HAP-1 (cell line): ENCODE results near the gene GLA.

Source experiments
- DNase-seq, 2 experiments: peaks; one replicate each; pipeline ENCODE4 v3.0.0-alpha.2; 2016 to 2020; ENCODE audit warnings: low spot score in 2 of 2
- H3K27me3 ChIP-seq: fragments of 250-450 bp; sonication (Bioruptor Pico); 2 replicates; pipeline ENCODE4 v1.5.1; 2020; ENCODE audit warnings: low read depth, mild to moderate bottlenecking, moderate library complexity
- H3K36me3 ChIP-seq: fragments of 250-450 bp; sonication (Bioruptor Pico); replicated peaks from 2 replicates; pipeline ENCODE4 v1.5.1; 2020; ENCODE audit warnings: mild to moderate bottlenecking
- H3K4me1 ChIP-seq: fragments of 250-450 bp; sonication (Bioruptor Pico); 2 replicates; pipeline ENCODE4 v1.5.1; 2020; ENCODE audit warnings: mild to moderate bottlenecking
- H3K4me3 ChIP-seq: fragments of 250-450 bp; sonication (Bioruptor Pico); 2 replicates; pipeline ENCODE4 v1.5.1; 2020; ENCODE audit warnings: mild to moderate bottlenecking, moderate library complexity
- H3K9me3 ChIP-seq: fragments of 250-450 bp; sonication (Bioruptor Pico); 2 replicates; pipeline ENCODE4 v1.5.1; 2020; ENCODE audit warnings: mild to moderate bottlenecking, moderate library complexity
- in situ Hi-C: fragments of 300-500 bp; cut with MboI; formaldehyde crosslinking; loops from 3 replicates; pipeline ENCODE4 v1.14.3; 2020; ENCODE audit warnings: low sequenced_read_pairs, inconsistent platforms, mixed read lengths

Gene GLA

GRCh38 chrX:101390664-101391525, 16.8 kb downstream of the GLA start, which contains the start of gene RPL36A:
Gene RPL36A (plus strand): TSS chrX:101391011. CDS start chrX:101391044, 33 bp downstream.
- peaks cover 46% of the 10 kb centered on the region for H3K36me3 ChIP-seq
- in situ Hi-C loops, result loop anchor here (5.0 kb wide), 1 partner anchor 39 kb away; no protein-coding TSS in a partner anchor
- H3K4me3 ChIP-seq, result peak within 1 kb of the TSS; percentile 75
- peaks cover 21% of the 10 kb centered on the region for H3K4me1 ChIP-seq
- no peaks in the 10 kb centered on the region for H3K9me3 ChIP-seq
- H3K27me3 ChIP-seq, result no peaks in the 10 kb centered on the region; the same call in 1 of the 2 replicates
- DNase-seq, result peak; percentile 93 to 96

GRCh38 chrX:101388604-101389003, 19.1 kb downstream of the GLA start:
- no peak overlapping the region for H3K4me3 ChIP-seq
- no peaks in the 10 kb centered on the region for H3K9me3 ChIP-seq
- H3K4me1 ChIP-seq, result peaks cover 19% of the 10 kb centered on the region
- DNase-seq, result no peak
- no peaks in the 10 kb centered on the region; the same call in 1 of the 2 replicates for H3K27me3 ChIP-seq
- H3K36me3 ChIP-seq, result peaks cover 26% of the 10 kb centered on the region
- in situ Hi-C loops, result no loop called here

GRCh38 chrX:101386542-101386885, 21.2 kb downstream of the GLA start:
- H3K4me3 ChIP-seq, result no peak overlapping the region
- in situ Hi-C loops, result no loop called here
- no peak for DNase-seq

GRCh38 chrX:101385795-101386541, 21.8 kb downstream of the GLA start, which contains the start of gene BTK:
Gene BTK (minus strand): TSS chrX:101386191. CDS start chrX:101375284, 10,907 bp downstream.
- H3K4me3 ChIP-seq, result no peak within 1 kb of the TSS
- H3K9me3 ChIP-seq, result no peaks in the 10 kb centered on the region
- H3K4me1 ChIP-seq, result peaks cover 6% of the 10 kb centered on the region
- no peak for DNase-seq
- H3K27me3 ChIP-seq, result no peaks in the 10 kb centered on the region; the same call in 1 of the 2 replicates
- H3K36me3 ChIP-seq, result no peaks in the 10 kb centered on the region; the same call in 1 of the 2 replicates
- in situ Hi-C loops, result no loop called here

More at GRCh38 chrX:101386542-101386885, 21.2 kb downstream of the GLA start:
- H3K36me3 ChIP-seq, result peaks cover 5% of the 10 kb centered on the region
- no peaks in the 10 kb centered on the region for H3K9me3 ChIP-seq
- H3K4me1 ChIP-seq, result peaks cover 6% of the 10 kb centered on the region
- H3K27me3 ChIP-seq, result no peaks in the 10 kb centered on the region; the same call in 1 of the 2 replicates

- Histone ChIP-seq H3K4me1 (peaks cover 2% of the 10 kb centered on the region), H3K9me3 (no peaks in the 10 kb centered on the region), H3K27me3 (no peaks in the 10 kb centered on the region; the same call in 1 of the 2 replicates), H3K4me3 (no peak overlapping the region), H3K36me3 (no peaks in the 10 kb centered on the region)
- in situ Hi-C loops, result no loop called here
- no peak for DNase-seq
Measured at GRCh38 chrX:101385026-101385684, 22.6 kb downstream of the GLA start.

GRCh38 chrX:101383679-101384205, 24.0 kb downstream of the GLA start:
- H3K4me1 ChIP-seq, result no peaks in the 10 kb centered on the region
- no peaks in the 10 kb centered on the region for H3K9me3 ChIP-seq
- in situ Hi-C loops, result no loop called here
- H3K27me3 ChIP-seq, result no peaks in the 10 kb centered on the region; the same call in 1 of the 2 replicates
- H3K36me3 ChIP-seq, result no peaks in the 10 kb centered on the region
- no peak overlapping the region for H3K4me3 ChIP-seq
- DNase-seq, result peak in 1 of 2 experiments; percentile 28

- no peaks in the 10 kb centered on the region for H3K36me3 ChIP-seq
- in situ Hi-C loops, result no loop called here
- no peaks in the 10 kb centered on the region for H3K9me3 ChIP-seq
- no peaks in the 10 kb centered on the region; the same call in 1 of the 2 replicates for H3K27me3 ChIP-seq
- H3K4me3 ChIP-seq, result no peak overlapping the region
- DNase-seq, result no peak
- no peaks in the 10 kb centered on the region for H3K4me1 ChIP-seq
Measured at GRCh38 chrX:101377547-101377946, 30.2 kb downstream of the GLA start.

GRCh38 chrX:101370888-101371504, 36.7 kb downstream of the GLA start:
- Histone ChIP-seq H3K36me3 (no peaks in the 10 kb centered on the region; the same call in 1 of the 2 replicates), H3K4me3 (no peak overlapping the region)
- in situ Hi-C loops, result no loop called here

GRCh38 chrX:101369687-101370086, 38.0 kb downstream of the GLA start:
- H3K4me3 ChIP-seq, result no peak overlapping the region
- H3K36me3 ChIP-seq, result no peaks in the 10 kb centered on the region; the same call in 1 of the 2 replicates
- no peaks in the 10 kb centered on the region for H3K9me3 ChIP-seq
- DNase-seq, result no peak
- peaks cover 18% of the 10 kb centered on the region for H3K27me3 ChIP-seq
- H3K4me1 ChIP-seq, result no peaks in the 10 kb centered on the region
- in situ Hi-C loops, result no loop called here

More at GRCh38 chrX:101370888-101371504, 36.7 kb downstream of the GLA start:
- no peak for DNase-seq
- Histone ChIP-seq H3K4me1 (no peaks in the 10 kb centered on the region), H3K27me3 (peaks cover 18% of the 10 kb centered on the region), H3K9me3 (no peaks in the 10 kb centered on the region)

GRCh38 chrX:101368800-101369199, 38.9 kb downstream of the GLA start:
- no peak overlapping the region for H3K4me3 ChIP-seq
- DNase-seq, result no peak
- H3K9me3 ChIP-seq, result no peaks in the 10 kb centered on the region
- H3K36me3 ChIP-seq, result no peaks in the 10 kb centered on the region; the same call in 1 of the 2 replicates
- H3K27me3 ChIP-seq, result peaks cover 18% of the 10 kb centered on the region
- in situ Hi-C loops, result no loop called here
- no peaks in the 10 kb centered on the region for H3K4me1 ChIP-seq

- no peaks in the 10 kb centered on the region; the same call in 1 of the 2 replicates for H3K36me3 ChIP-seq
- no peaks in the 10 kb centered on the region for H3K9me3 ChIP-seq
- in situ Hi-C loops, result no loop called here
Measured at GRCh38 chrX:101365301-101365795, 42.4 kb downstream of the GLA start.

GRCh38 chrX:101362757-101363156, 45.0 kb downstream of the GLA start:
- in situ Hi-C loops, result no loop called here
- Histone ChIP-seq H3K4me3 (no peak overlapping the region), H3K4me1 (no peaks in the 10 kb centered on the region), H3K36me3 (no peaks in the 10 kb centered on the region; the same call in 1 of the 2 replicates), H3K9me3 (no peaks in the 10 kb centered on the region), H3K27me3 (no peaks in the 10 kb centered on the region)
- DNase-seq, result no peak

More at GRCh38 chrX:101365301-101365795, 42.4 kb downstream of the GLA start:
- Histone ChIP-seq H3K27me3 (peaks cover 18% of the 10 kb centered on the region), H3K4me3 (no peak overlapping the region), H3K4me1 (no peaks in the 10 kb centered on the region)
- no peak for DNase-seq
